NCI-H2029 treated with DMSO at 0.1 percent for 48 hours (cell line): ENCODE results near the gene TP63.

Source experiments
- DNase-seq: peaks from one replicate; lab custom pipeline; 2025; lab: John Stamatoyannopoulos, UW

Gene TP63

GRCh38 chr3:189820365-189820720, 189.2 kb downstream of the TP63 start:
- DNase-seq: no peak

GRCh38 chr3:189821262-189821661, 190.1 kb downstream of the TP63 start:
- no peak for DNase-seq

GRCh38 chr3:189822726-189823125, 191.5 kb downstream of the TP63 start:
- no peak for DNase-seq

GRCh38 chr3:189824629-189825312, 193.6 kb downstream of the TP63 start:
- DNase-seq: no peak

- DNase-seq: no peak
Measured at GRCh38 chr3:189826566-189826965, 195.4 kb downstream of the TP63 start.

- DNase-seq: no peak
Measured at GRCh38 chr3:189827108-189827507, 195.9 kb downstream of the TP63 start.

GRCh38 chr3:189830401-189830800, 199.2 kb downstream of the TP63 start:
- DNase-seq: no peak

- no peak for DNase-seq
Measured at GRCh38 chr3:189833266-189833665, 202.1 kb downstream of the TP63 start.

GRCh38 chr3:189833996-189834395, 202.8 kb downstream of the TP63 start:
- DNase-seq: no peak

- no peak for DNase-seq
Measured at GRCh38 chr3:189834462-189834861, 203.3 kb downstream of the TP63 start.

GRCh38 chr3:189836795-189837194, 205.6 kb downstream of the TP63 start:
- DNase-seq: no peak

GRCh38 chr3:189838291-189838690, 207.1 kb downstream of the TP63 start:
- no peak for DNase-seq

- no peak for DNase-seq
Measured at GRCh38 chr3:189839576-189839975, 208.4 kb downstream of the TP63 start.

GRCh38 chr3:189841473-189842205, 210.4 kb downstream of the TP63 start:
- no peak for DNase-seq

GRCh38 chr3:189842681-189843602, 211.8 kb downstream of the TP63 start:
- DNase-seq: no peak

GRCh38 chr3:189845069-189845468, 213.9 kb downstream of the TP63 start:
- DNase-seq: no peak

GRCh38 chr3:189848395-189849040, 217.3 kb downstream of the TP63 start:
- DNase-seq: no peak

- no peak for DNase-seq
Measured at GRCh38 chr3:189849262-189849661, 218.1 kb downstream of the TP63 start.

GRCh38 chr3:189851682-189852081, 220.5 kb downstream of the TP63 start:
- DNase-seq: no peak

- no peak for DNase-seq
Measured at GRCh38 chr3:189853906-189854305, 222.7 kb downstream of the TP63 start.

GRCh38 chr3:189860296-189860695, 229.1 kb downstream of the TP63 start:
- DNase-seq: no peak

- no peak for DNase-seq
Measured at GRCh38 chr3:189862385-189862998, 231.3 kb downstream of the TP63 start.
